ENCODE results near the gene SHISA6.

Gene SHISA6

GRCh38 chr17:11240841-11241610 is at the start of gene SHISA6:
Gene SHISA6 (plus strand): TSS chr17:11241213.
- no peak for DNase-seq

GRCh38 chr17:11195801-11196200 is 45.2 kb upstream of the SHISA6 start:
- DNase-seq = no peak

- no peak for DNase-seq
Measured at GRCh38 chr17:11204991-11205390, 36.0 kb upstream of the SHISA6 start.

GRCh38 chr17:11205659-11206058 is 35.4 kb upstream of the SHISA6 start:
- DNase-seq = no peak

- no peak for DNase-seq
Measured at GRCh38 chr17:11209906-11210305, 31.1 kb upstream of the SHISA6 start.

GRCh38 chr17:11212792-11213191 is 28.2 kb upstream of the SHISA6 start:
- DNase-seq = no peak

- no peak for DNase-seq
Measured at GRCh38 chr17:11216976-11217375, 24.0 kb upstream of the SHISA6 start.

- DNase-seq = no peak
Measured at GRCh38 chr17:11221196-11221595, 19.8 kb upstream of the SHISA6 start.

- no peak for DNase-seq
Measured at GRCh38 chr17:11221721-11222120, 19.3 kb upstream of the SHISA6 start.

GRCh38 chr17:11238705-11239104 is 2.3 kb upstream of the SHISA6 start:
- DNase-seq = no peak

GRCh38 chr17:11239379-11239970 is 1.5 kb upstream of the SHISA6 start:
- DNase-seq = no peak

- DNase-seq = no peak
Measured at GRCh38 chr17:11240041-11240840, 772 bp upstream of the SHISA6 start.

GRCh38 chr17:11241611-11242226 is 706 bp downstream of the SHISA6 start:
- DNase-seq = no peak

GRCh38 chr17:11242411-11242810 is 1.4 kb downstream of the SHISA6 start:
- no peak for DNase-seq

- DNase-seq = no peak
Measured at GRCh38 chr17:11244776-11245175, 3.8 kb downstream of the SHISA6 start.

GRCh38 chr17:11245187-11245586 is 4.2 kb downstream of the SHISA6 start:
- DNase-seq = no peak

- no peak for DNase-seq
Measured at GRCh38 chr17:11245791-11246190, 4.8 kb downstream of the SHISA6 start.

GRCh38 chr17:11250161-11250560 is 9.1 kb downstream of the SHISA6 start:
- DNase-seq = no peak

- DNase-seq = no peak
Measured at GRCh38 chr17:11251561-11252107, 10.6 kb downstream of the SHISA6 start.

GRCh38 chr17:11252146-11252545 is 11.1 kb downstream of the SHISA6 start:
- DNase-seq = no peak

- DNase-seq = no peak
Measured at GRCh38 chr17:11256877-11257276, 15.9 kb downstream of the SHISA6 start.

GRCh38 chr17:11264183-11264871 is 23.3 kb downstream of the SHISA6 start:
- no peak for DNase-seq

Measured in KG1 (cell line).